ENCODE data around the gene PACS1.
"Not testable (repeated sequence)": the region's sequence is repeated elsewhere in the genome, so short reads cannot be mapped to it uniquely, and the experiment has no call there.

Gene PACS1

GRCh38 chr11:66077927-66078326, 7.9 kb downstream of the PACS1 start:
- no peak for DNase-seq

GRCh38 chr11:66078949-66079348, 8.9 kb downstream of the PACS1 start:
- not testable (repeated sequence) for DNase-seq

GRCh38 chr11:66080055-66080817, 10.2 kb downstream of the PACS1 start:
- no peak for DNase-seq

GRCh38 chr11:66081505-66081904, 11.4 kb downstream of the PACS1 start:
- DNase-seq = no peak

GRCh38 chr11:66082946-66083698, 13.1 kb downstream of the PACS1 start:
- no peak for DNase-seq

GRCh38 chr11:66083767-66084166, 13.7 kb downstream of the PACS1 start:
- DNase-seq = no peak

GRCh38 chr11:66084821-66085475, 14.9 kb downstream of the PACS1 start:
- no peak for DNase-seq

GRCh38 chr11:66087148-66087908, 17.3 kb downstream of the PACS1 start:
- DNase-seq = no peak

- DNase-seq = no peak
Observed at GRCh38 chr11:66089067-66089466, 19.0 kb downstream of the PACS1 start.

GRCh38 chr11:66090288-66090687, 20.2 kb downstream of the PACS1 start:
- DNase-seq = no peak

GRCh38 chr11:66092125-66092524, 22.1 kb downstream of the PACS1 start:
- not testable (repeated sequence) for DNase-seq

GRCh38 chr11:66099746-66100145, 29.7 kb downstream of the PACS1 start:
- not testable (repeated sequence) for DNase-seq

GRCh38 chr11:66100272-66101065, 30.4 kb downstream of the PACS1 start:
- DNase-seq = no peak

- no peak for DNase-seq
Observed at GRCh38 chr11:66101066-66101464, 31.0 kb downstream of the PACS1 start.

- DNase-seq = no peak
Observed at GRCh38 chr11:66104057-66104638, 34.1 kb downstream of the PACS1 start.

- DNase-seq = no peak
Observed at GRCh38 chr11:66106786-66107599, 36.9 kb downstream of the PACS1 start.

GRCh38 chr11:66107600-66108510, 37.8 kb downstream of the PACS1 start:
- no peak for DNase-seq

- DNase-seq = no peak
Observed at GRCh38 chr11:66109294-66109693, 39.2 kb downstream of the PACS1 start.

- DNase-seq = no peak
Observed at GRCh38 chr11:66111158-66111557, 41.1 kb downstream of the PACS1 start.

- no peak for DNase-seq
Observed at GRCh38 chr11:66112041-66112491, 42.0 kb downstream of the PACS1 start.

All from GOT3 (cell line).